ENCODE data around the gene TMEM50A.

TMEM50A gene

DNA sequence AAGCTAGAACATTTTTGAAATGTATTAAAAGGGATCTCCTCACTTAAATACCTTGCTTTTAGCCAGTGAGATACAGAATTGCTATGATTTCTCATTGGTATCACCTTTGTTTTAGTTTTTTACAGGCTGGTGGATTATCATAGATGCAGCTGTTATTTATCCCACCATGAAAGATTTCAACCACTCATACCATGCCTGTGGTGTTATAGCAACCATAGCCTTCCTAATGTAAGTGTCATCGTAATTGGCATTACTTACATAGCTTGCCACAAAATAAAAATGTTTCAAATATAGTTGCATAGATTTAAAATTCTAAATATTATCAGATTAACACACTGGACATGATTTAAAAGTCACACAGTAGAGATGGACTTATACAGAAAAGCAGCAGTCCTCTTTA, 4.7 kb downstream of the TMEM50A start:
- no peak for DNase-seq (ENCODE audit: low spot score)
- TF ChIP-seq, protein P1, sequence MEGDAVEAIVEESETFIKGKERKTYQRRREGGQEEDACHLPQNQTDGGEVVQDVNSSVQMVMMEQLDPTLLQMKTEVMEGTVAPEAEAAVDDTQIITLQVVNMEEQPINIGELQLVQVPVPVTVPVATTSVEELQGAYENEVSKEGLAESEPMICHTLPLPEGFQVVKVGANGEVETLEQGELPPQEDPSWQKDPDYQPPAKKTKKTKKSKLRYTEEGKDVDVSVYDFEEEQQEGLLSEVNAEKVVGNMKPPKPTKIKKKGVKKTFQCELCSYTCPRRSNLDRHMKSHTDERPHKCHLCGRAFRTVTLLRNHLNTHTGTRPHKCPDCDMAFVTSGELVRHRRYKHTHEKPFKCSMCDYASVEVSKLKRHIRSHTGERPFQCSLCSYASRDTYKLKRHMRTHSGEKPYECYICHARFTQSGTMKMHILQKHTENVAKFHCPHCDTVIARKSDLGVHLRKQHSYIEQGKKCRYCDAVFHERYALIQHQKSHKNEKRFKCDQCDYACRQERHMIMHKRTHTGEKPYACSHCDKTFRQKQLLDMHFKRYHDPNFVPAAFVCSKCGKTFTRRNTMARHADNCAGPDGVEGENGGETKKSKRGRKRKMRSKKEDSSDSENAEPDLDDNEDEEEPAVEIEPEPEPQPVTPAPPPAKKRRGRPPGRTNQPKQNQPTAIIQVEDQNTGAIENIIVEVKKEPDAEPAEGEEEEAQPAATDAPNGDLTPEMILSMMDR (conservative IDR thresholded peaks at IDR 0.05; ENCODE audit: low read depth) = no peak
- H3K27ac ChIP-seq = no peak overlapping the region
- POLR2A ChIA-PET (ENCODE audit: low non-redundant PET) = no interaction called here
- CTCF ChIA-PET = interaction anchor here (0.6 to 0.7 kb wide), 2 partner anchors 11 to 1424 kb away, joined by 3 to 5 read pairs; no protein-coding TSS in a partner anchor

- ChIA-PET POLR2A (ENCODE audit: low non-redundant PET) (no interaction called here), CTCF (no interaction called here)
- DNase-seq (ENCODE audit: low spot score) = no peak
- TF ChIP-seq, protein P1 (conservative IDR thresholded peaks at IDR 0.05; ENCODE audit: low read depth) = no peak
- H3K27ac ChIP-seq = peak overlapping the region; percentile 80
Observed at GRCh38 chr1:25343872-25344271, 5.7 kb downstream of the TMEM50A start.

GRCh38 chr1:25347556-25347955, 9.4 kb downstream of the TMEM50A start:
- H3K27ac ChIP-seq = peak overlapping the region; percentile 38; the same call in 1 of the 2 replicates
- ChIA-PET POLR2A (ENCODE audit: low non-redundant PET) (no interaction called here), CTCF (interaction anchor here (1.2 kb wide), 1 partner anchor 12 kb away, joined by 4 read pairs; no protein-coding TSS in a partner anchor)
- DNase-seq (ENCODE audit: low spot score) = no peak
- TF ChIP-seq, protein P1 (conservative IDR thresholded peaks at IDR 0.05; ENCODE audit: low read depth) = no peak

GRCh38 chr1:25349606-25350005, 11.5 kb downstream of the TMEM50A start:
- no peak for DNase-seq (ENCODE audit: low spot score)
- H3K27ac ChIP-seq = no peak overlapping the region
- POLR2A ChIA-PET (ENCODE audit: low non-redundant PET) = no interaction called here
- CTCF ChIA-PET = no interaction called here
- TF ChIP-seq, protein P1 (conservative IDR thresholded peaks at IDR 0.05; ENCODE audit: low read depth) = no peak

DNA sequence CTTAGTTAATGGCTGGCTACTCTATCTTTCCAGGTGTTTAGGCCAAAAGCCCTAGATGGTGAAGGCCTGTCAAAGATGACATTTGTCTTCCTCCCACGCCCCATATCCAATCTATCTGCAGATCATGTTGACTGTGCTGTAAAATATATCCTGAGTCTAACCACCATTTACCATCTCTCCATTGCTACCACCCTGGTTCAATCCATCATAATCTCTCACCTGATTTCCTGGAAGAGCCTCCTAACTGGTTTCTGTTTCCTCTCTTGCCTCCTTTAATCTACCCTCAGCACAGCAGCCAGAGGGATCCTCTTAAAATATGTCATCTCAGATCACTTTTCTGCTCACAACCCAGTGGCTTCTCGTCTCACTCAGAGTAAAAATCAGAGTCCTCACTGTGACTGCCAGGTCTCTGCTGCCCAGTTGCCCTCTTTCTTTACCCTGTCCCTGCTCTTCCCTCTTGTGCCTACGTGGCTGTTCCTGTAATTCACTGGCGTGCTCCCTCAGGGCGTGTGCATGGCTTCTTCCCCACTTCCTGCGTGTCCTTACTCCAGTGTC, 17.8 kb downstream of the TMEM50A start:
- no peak for DNase-seq (ENCODE audit: low spot score)
- peak overlapping the region; percentile 57 for H3K27ac ChIP-seq
- TF ChIP-seq, protein P1 (conservative IDR thresholded peaks at IDR 0.05; ENCODE audit: low read depth) = no peak
- CTCF ChIA-PET = no interaction called here
- POLR2A ChIA-PET (ENCODE audit: low non-redundant PET) = no interaction called here

GRCh38 chr1:25356441-25356840, 18.3 kb downstream of the TMEM50A start:
- peak overlapping the region; percentile 57 for H3K27ac ChIP-seq
- DNase-seq (ENCODE audit: low spot score) = no peak
- TF ChIP-seq, protein P1 (conservative IDR thresholded peaks at IDR 0.05; ENCODE audit: low read depth) = no peak
- POLR2A ChIA-PET (ENCODE audit: low non-redundant PET) = no interaction called here
- CTCF ChIA-PET = interaction anchor here (0.6 kb wide), 1 partner anchor 145 kb away, joined by 3 read pairs; no protein-coding TSS in a partner anchor
